ENCODE measurements around the gene CLDN11.
A peak's percentile ranks its signal among the peaks of the same experiment; 100 is the strongest.

The CLDN11 gene

GRCh38 chr3:170469151-170470062 is 50.7 kb downstream of the CLDN11 start (continued):
- TF ChIP-seq SP2 (tag by site-specific recombination; IDR thresholded peaks at IDR 0.05) (peak; percentile 8; the same call in 1 of the 2 replicates), ZBTB21 (tag by site-specific recombination; IDR thresholded peaks at IDR 0.05) (no peak), ZNF830 (tag by site-specific recombination; IDR thresholded peaks at IDR 0.05; ENCODE audit: low read depth) (no peak), ZNF48 (tag by site-specific recombination; IDR thresholded peaks at IDR 0.05) (no peak), ZNF23 (tag by site-specific recombination; IDR thresholded peaks at IDR 0.05; ENCODE audit: borderline replicate concordance) (no peak), ZSCAN4 (tag by site-specific recombination; IDR thresholded peaks at IDR 0.05) (no peak), ZNF549 (tag by site-specific recombination; IDR thresholded peaks at IDR 0.05) (no peak), TSHZ1 (tag by site-specific recombination; IDR thresholded peaks at IDR 0.05; ENCODE audit: borderline replicate concordance) (peak; percentile 83), ZNF600 (tag by site-specific recombination; IDR thresholded peaks at IDR 0.05) (no peak), ZNF19 (tag by site-specific recombination; IDR thresholded peaks at IDR 0.05; ENCODE audit: low read depth) (no peak), KLF7 (tag by site-specific recombination; IDR thresholded peaks at IDR 0.05; ENCODE audit: borderline replicate concordance) (no peak), ZNF416 (tag by site-specific recombination; IDR thresholded peaks at IDR 0.05) (no peak), SETDB1 (IDR thresholded peaks at IDR 0.05; ENCODE audit: insufficient read length, low read length) (no peak), ZNF2 (tag by site-specific recombination; IDR thresholded peaks at IDR 0.05) (no peak), ZNF211 (tag by site-specific recombination; IDR thresholded peaks at IDR 0.05; ENCODE audit: low read depth) (no peak), ZEB2 (tag by site-specific recombination; IDR thresholded peaks at IDR 0.05) (peak; percentile 69; the same call in 1 of the 2 replicates), ZNF398 (tag by site-specific recombination; IDR thresholded peaks at IDR 0.05) (peak; percentile 79), ZNF341 (tag by site-specific recombination; IDR thresholded peaks at IDR 0.05; ENCODE audit: low read depth) (no peak), ZNF560 (tag by site-specific recombination; IDR thresholded peaks at IDR 0.05; ENCODE audit: borderline replicate concordance) (no peak), HOXA7 (CRISPR knock-in tag; IDR thresholded peaks at IDR 0.05; ENCODE audit: borderline replicate concordance) (no peak), ZNF521 (tag by site-specific recombination; IDR thresholded peaks at IDR 0.05) (no peak), ZNF112 (tag by site-specific recombination; IDR thresholded peaks at IDR 0.05) (no peak), ZSCAN30 (tag by site-specific recombination; IDR thresholded peaks at IDR 0.05) (peak; percentile 29; the same call in 1 of the 2 replicates), ZNF155 (tag by site-specific recombination; IDR thresholded peaks at IDR 0.05) (no peak)
- TF ChIP-seq, protein P1, sequence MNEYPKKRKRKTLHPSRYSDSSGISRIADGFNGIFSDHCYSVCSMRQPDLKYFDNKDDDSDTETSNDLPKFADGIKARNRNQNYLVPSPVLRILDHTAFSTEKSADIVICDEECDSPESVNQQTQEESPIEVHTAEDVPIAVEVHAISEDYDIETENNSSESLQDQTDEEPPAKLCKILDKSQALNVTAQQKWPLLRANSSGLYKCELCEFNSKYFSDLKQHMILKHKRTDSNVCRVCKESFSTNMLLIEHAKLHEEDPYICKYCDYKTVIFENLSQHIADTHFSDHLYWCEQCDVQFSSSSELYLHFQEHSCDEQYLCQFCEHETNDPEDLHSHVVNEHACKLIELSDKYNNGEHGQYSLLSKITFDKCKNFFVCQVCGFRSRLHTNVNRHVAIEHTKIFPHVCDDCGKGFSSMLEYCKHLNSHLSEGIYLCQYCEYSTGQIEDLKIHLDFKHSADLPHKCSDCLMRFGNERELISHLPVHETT (tag by site-specific recombination; IDR thresholded peaks at IDR 0.05): 0 out of 2 replicates have a peak, but pooled peaks have one; percentile 59
- TF ChIP-seq, protein P2, sequence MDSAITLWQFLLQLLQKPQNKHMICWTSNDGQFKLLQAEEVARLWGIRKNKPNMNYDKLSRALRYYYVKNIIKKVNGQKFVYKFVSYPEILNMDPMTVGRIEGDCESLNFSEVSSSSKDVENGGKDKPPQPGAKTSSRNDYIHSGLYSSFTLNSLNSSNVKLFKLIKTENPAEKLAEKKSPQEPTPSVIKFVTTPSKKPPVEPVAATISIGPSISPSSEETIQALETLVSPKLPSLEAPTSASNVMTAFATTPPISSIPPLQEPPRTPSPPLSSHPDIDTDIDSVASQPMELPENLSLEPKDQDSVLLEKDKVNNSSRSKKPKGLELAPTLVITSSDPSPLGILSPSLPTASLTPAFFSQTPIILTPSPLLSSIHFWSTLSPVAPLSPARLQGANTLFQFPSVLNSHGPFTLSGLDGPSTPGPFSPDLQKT (IDR thresholded peaks at IDR 0.05; ENCODE audit: borderline replicate concordance, low read depth, low read length): no peak
- TF ChIP-seq, protein P3, sequence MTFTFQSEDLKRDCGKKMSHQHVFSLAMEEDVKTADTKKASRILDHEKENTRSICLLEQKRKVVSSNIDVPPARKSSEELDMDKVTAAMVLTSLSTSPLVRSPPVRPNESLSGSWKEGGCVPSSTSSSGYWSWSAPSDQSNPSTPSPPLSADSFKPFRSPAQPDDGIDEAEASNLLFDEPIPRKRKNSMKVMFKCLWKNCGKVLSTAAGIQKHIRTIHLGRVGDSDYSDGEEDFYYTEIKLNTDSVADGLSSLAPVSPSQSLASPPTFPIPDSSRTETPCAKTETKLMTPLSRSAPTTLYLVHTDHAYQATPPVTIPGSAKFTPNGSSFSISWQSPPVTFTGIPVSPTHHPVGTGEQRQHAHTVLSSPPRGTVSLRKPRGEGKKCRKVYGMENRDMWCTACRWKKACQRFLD (tag by site-specific recombination; IDR thresholded peaks at IDR 0.05): no peak

Measured in HEK293 (cell line).